A673 (cell line): ENCODE results near the gene KPTN. TPM values are rescaled to one million over a fixed set of nuclear protein-coding genes. Genes with fewer than 3 reads are reported as not detected.

Source experiments
- BruUV-seq: library from RNA; stranded (reverse); fragments of 400-500 nt; replicated peaks from 2 replicates; lab custom pipeline; 2021; lab: Mats Ljungman, UMichigan
- CTCF ChIA-PET: fragments of 300-600 bp; sonication (Branson Sonifier 250); formaldehyde crosslinking; loops from one replicate; lab custom pipeline; 2022; ENCODE audit warnings: antibody characterized with exemption; lab: Charles Lee
- POLR2A ChIA-PET: fragments of 300-600 bp; sonication (Branson Sonifier 250); formaldehyde crosslinking; loops from one replicate; lab custom pipeline; 2022; ENCODE audit warnings: antibody characterized with exemption; ENCODE audit not compliant: low non-redundant PET; lab: Charles Lee
- DNase-seq: peaks from one replicate; pipeline ENCODE4 v3.0.0-alpha.2; 2015; ENCODE audit warnings: low spot score
- H3K27ac ChIP-seq: fragments of 200-600 bp; sonication (generic); 2 replicates; pipeline ENCODE4 v1.5.1; 2016; ENCODE audit warnings: mixed run types, low read depth, mild to moderate bottlenecking, mixed read lengths, antibody characterized with exemption, low read length; ENCODE audit not compliant: poor library complexity, severe bottlenecking
- H3K27me3 ChIP-seq: fragments of 200-600 bp; sonication (generic); replicated peaks from 2 replicates; pipeline ENCODE4 v1.6.1; 2017; ENCODE audit warnings: mixed run types, low read depth, mild to moderate bottlenecking, mixed read lengths, antibody characterized with exemption, low read length; ENCODE audit not compliant: insufficient read depth, poor library complexity
- H3K36me3 ChIP-seq: fragments of 200-600 bp; sonication (generic); 2 replicates; pipeline ENCODE4 v1.6.1; 2016; ENCODE audit warnings: mixed run types, mild to moderate bottlenecking, mixed read lengths, antibody characterized with exemption, low read length; ENCODE audit not compliant: insufficient read depth, poor library complexity, severe bottlenecking
- H3K4me1 ChIP-seq: fragments of 200-600 bp; sonication (generic); 2 replicates; pipeline ENCODE4 v1.6.1; 2017; ENCODE audit warnings: mixed run types, mild to moderate bottlenecking, mixed read lengths, antibody characterized with exemption, low read length; ENCODE audit not compliant: insufficient read depth, poor library complexity, severe bottlenecking
- H3K4me3 ChIP-seq: fragments of 200-600 bp; sonication (generic); 2 replicates; pipeline ENCODE4 v1.5.1; 2016; ENCODE audit warnings: low read depth, mixed run types, mild to moderate bottlenecking, mixed read lengths, low read length; ENCODE audit not compliant: poor library complexity, severe bottlenecking
- H3K9me3 ChIP-seq: fragments of 200-600 bp; sonication (generic); 2 replicates; pipeline ENCODE4 v1.6.1; 2016; ENCODE audit warnings: mixed run types, low read depth, mild to moderate bottlenecking, mixed read lengths, antibody characterized with exemption, low read length; ENCODE audit not compliant: poor library complexity, severe bottlenecking
- EZH2 ChIP-seq: fragments of 200-600 bp; sonication (generic); IDR thresholded peaks from 2 replicates; pipeline ENCODE4 v1.6.1; 2017; ENCODE audit warnings: borderline replicate concordance, low read depth, mild to moderate bottlenecking, mixed read lengths, antibody characterized with exemption, low read length; ENCODE audit not compliant: poor library complexity, severe bottlenecking
- intact Hi-C: fragments of 100-400 bp; cut with micrococcal nuclease; formaldehyde crosslinking; loops from one replicate; pipeline ENCODE4 v1.10.0; 2022; ENCODE audit not compliant: unreplicated experiment
- total RNA-seq: library from RNA; stranded (reverse); gene quantifications from 2 replicates; pipeline ENCODE4 v1.2.3, GENCODE V29; 2021
- TF ChIP-seq, protein P1 (sequence below): fragments of 300-800, 200-600 bp; sonication (generic); conservative IDR thresholded peaks from 2 replicates; pipeline ENCODE4 v1.5.1; 2017; ENCODE audit warnings: low read depth, mild to moderate bottlenecking, antibody characterized with exemption, low read length, moderate library complexity, mixed read lengths

Gene KPTN
- total RNA-seq, 1 experiment from 2014 or later, result 18.9 TPM

DNA sequence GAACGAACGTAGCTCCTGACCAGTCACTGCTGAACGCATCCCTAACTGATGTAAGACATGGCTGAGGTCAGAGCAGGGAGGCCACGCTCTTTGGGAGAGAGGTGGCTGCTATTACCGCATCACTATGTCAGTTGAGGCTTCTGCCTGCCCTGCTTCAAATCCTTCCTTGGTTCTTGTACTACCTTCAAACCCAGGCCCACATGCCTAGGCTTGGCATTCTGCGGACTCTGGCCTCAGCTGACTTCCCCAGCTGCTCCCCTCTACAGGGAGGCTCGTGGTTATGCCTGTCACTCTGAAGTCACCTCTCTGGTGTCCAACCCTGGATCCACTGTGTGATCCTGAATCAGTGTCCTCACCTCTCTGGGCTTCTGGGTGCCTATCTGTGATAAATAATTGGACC, 49.9 kb downstream of the KPTN start:
- ChIA-PET CTCF (no interaction called here), POLR2A (no interaction called here)
- BruUV-seq, result no TSS peak
- H3K27me3 ChIP-seq, result no peaks in the 10 kb centered on the region
- no peak for DNase-seq
- intact Hi-C loops, result no loop called here
- H3K4me3 ChIP-seq, result no peak overlapping the region
- TF ChIP-seq, protein P1, sequence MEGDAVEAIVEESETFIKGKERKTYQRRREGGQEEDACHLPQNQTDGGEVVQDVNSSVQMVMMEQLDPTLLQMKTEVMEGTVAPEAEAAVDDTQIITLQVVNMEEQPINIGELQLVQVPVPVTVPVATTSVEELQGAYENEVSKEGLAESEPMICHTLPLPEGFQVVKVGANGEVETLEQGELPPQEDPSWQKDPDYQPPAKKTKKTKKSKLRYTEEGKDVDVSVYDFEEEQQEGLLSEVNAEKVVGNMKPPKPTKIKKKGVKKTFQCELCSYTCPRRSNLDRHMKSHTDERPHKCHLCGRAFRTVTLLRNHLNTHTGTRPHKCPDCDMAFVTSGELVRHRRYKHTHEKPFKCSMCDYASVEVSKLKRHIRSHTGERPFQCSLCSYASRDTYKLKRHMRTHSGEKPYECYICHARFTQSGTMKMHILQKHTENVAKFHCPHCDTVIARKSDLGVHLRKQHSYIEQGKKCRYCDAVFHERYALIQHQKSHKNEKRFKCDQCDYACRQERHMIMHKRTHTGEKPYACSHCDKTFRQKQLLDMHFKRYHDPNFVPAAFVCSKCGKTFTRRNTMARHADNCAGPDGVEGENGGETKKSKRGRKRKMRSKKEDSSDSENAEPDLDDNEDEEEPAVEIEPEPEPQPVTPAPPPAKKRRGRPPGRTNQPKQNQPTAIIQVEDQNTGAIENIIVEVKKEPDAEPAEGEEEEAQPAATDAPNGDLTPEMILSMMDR, result no peak
- TF ChIP-seq EZH2, result no peak
- peaks cover 4% of the 10 kb centered on the region for H3K4me1 ChIP-seq
- no peak overlapping the region for H3K27ac ChIP-seq
- no peaks in the 10 kb centered on the region for H3K9me3 ChIP-seq
- H3K36me3 ChIP-seq, result no peaks in the 10 kb centered on the region

DNA sequence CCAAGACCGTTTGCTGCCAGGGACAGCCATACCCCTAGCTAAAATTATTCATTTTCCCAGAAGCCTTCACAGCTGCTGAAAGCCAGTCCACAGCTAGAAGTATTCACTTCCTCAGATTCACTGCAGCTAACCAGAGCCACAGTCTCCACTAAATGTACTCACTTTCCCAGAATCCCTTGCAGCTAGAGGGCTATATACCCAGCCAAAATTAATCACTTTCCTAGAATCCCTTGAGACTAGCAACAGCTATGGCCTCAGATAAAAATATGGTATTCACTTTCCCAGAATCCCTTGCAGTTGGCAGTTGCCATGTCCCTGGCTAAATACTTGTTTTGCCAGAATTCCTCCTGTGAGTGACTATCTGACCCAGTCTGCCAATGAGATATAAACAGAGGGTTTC, 50.9 kb downstream of the KPTN start:
- H3K27me3 ChIP-seq, result no peaks in the 10 kb centered on the region
- no TSS peak for BruUV-seq
- no peak overlapping the region for H3K4me3 ChIP-seq
- TF ChIP-seq, protein P1, result no peak
- TF ChIP-seq EZH2, result no peak
- POLR2A ChIA-PET, result no interaction called here
- intact Hi-C loops, result no loop called here
- H3K27ac ChIP-seq, result no peak overlapping the region
- no peaks in the 10 kb centered on the region for H3K36me3 ChIP-seq
- CTCF ChIA-PET, result interaction anchor here (0.6 kb wide), 1 partner anchor 51 kb away, joined by 3 read pairs; the partner anchor contains the start of gene KPTN
- peaks cover 11% of the 10 kb centered on the region for H3K4me1 ChIP-seq
- peak; percentile 49 for DNase-seq
- H3K9me3 ChIP-seq, result no peaks in the 10 kb centered on the region

- no peak for TF ChIP-seq EZH2
- TF ChIP-seq, protein P1, result no peak
- no TSS peak for BruUV-seq
- CTCF ChIA-PET, result no interaction called here
Measured at GRCh38 chr19:47432499-47432898, 51.5 kb downstream of the KPTN start.

More at GRCh38 chr19:47432499-47432898, 51.5 kb downstream of the KPTN start:
- Histone ChIP-seq H3K9me3 (no peaks in the 10 kb centered on the region), H3K27me3 (no peaks in the 10 kb centered on the region), H3K27ac (no peak overlapping the region), H3K36me3 (no peaks in the 10 kb centered on the region), H3K4me3 (no peak overlapping the region), H3K4me1 (peaks cover 15% of the 10 kb centered on the region)
- POLR2A ChIA-PET, result no interaction called here
- intact Hi-C loops, result no loop called here
- no peak for DNase-seq
